ENCODE data around the gene ZSCAN30. TPM values are rescaled to one million over a fixed set of nuclear protein-coding genes. Genes with fewer than 3 reads are reported as not detected.

ZSCAN30 gene
- total RNA-seq, 3 donors from 2014 or later, result 9.7 to 14.9 (median 14.3) TPM

- ATAC-seq (no peak), DNase-seq (no peak)
- Histone ChIP-seq H3K4me1 (ENCODE audit: low read depth) (peaks cover under 1% of the 10 kb centered on the region), H3K4me3 (no peak overlapping the region), H3K36me3 (ENCODE audit: low read depth) (no peaks in the 10 kb centered on the region), H3K9me3 (no peaks in the 10 kb centered on the region)
- TF ChIP-seq, protein P1, sequence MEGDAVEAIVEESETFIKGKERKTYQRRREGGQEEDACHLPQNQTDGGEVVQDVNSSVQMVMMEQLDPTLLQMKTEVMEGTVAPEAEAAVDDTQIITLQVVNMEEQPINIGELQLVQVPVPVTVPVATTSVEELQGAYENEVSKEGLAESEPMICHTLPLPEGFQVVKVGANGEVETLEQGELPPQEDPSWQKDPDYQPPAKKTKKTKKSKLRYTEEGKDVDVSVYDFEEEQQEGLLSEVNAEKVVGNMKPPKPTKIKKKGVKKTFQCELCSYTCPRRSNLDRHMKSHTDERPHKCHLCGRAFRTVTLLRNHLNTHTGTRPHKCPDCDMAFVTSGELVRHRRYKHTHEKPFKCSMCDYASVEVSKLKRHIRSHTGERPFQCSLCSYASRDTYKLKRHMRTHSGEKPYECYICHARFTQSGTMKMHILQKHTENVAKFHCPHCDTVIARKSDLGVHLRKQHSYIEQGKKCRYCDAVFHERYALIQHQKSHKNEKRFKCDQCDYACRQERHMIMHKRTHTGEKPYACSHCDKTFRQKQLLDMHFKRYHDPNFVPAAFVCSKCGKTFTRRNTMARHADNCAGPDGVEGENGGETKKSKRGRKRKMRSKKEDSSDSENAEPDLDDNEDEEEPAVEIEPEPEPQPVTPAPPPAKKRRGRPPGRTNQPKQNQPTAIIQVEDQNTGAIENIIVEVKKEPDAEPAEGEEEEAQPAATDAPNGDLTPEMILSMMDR (IDR thresholded peaks at IDR 0.05), result no peak
- intact Hi-C loops (cut with DNase I, micrococcal nuclease), result no loop called here
Observed at GRCh38 chr18:35253655-35254287, 36.3 kb downstream of the ZSCAN30 start.

GRCh38 chr18:35252466-35252865, 37.6 kb downstream of the ZSCAN30 start:
- H3K36me3 ChIP-seq (ENCODE audit: low read depth), result no peaks in the 10 kb centered on the region
- H3K4me3 ChIP-seq, result no peak overlapping the region
- no peaks in the 10 kb centered on the region for H3K9me3 ChIP-seq
- intact Hi-C loops (cut with DNase I, micrococcal nuclease), result no loop called here
- DNase-seq (no peak), ATAC-seq (no peak)
- TF ChIP-seq, protein P1 (IDR thresholded peaks at IDR 0.05), result no peak
- H3K4me1 ChIP-seq (ENCODE audit: low read depth), result no peaks in the 10 kb centered on the region

DNA sequence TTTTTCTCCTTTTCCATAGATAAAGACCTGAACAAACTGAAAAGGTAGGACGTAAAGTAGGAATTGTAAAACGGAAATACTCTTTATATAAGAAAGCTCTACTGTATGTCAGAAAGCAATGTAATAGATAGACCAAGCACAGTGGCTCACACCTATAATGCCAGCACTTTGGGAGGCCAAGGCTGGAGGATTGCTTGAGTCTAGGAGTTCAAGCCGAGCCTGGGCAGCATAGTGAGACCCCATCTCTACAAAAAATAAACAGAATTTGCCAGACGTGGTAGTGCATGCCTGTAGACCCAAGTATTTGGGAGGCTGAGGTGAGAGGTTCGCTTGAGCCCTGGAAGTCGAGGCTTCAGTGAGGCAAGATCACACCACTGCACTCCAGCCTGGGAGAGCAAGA, 41.6 kb downstream of the ZSCAN30 start:
- ATAC-seq, result no peak
- no peak for DNase-seq
- TF ChIP-seq, protein P1 (IDR thresholded peaks at IDR 0.05), result no peak
- Histone ChIP-seq H3K9me3 (no peaks in the 10 kb centered on the region), H3K4me3 (no peak overlapping the region), H3K4me1 (ENCODE audit: low read depth) (no peaks in the 10 kb centered on the region), H3K36me3 (ENCODE audit: low read depth) (no peaks in the 10 kb centered on the region)
- intact Hi-C loops (cut with DNase I, micrococcal nuclease), result no loop called here

DNA sequence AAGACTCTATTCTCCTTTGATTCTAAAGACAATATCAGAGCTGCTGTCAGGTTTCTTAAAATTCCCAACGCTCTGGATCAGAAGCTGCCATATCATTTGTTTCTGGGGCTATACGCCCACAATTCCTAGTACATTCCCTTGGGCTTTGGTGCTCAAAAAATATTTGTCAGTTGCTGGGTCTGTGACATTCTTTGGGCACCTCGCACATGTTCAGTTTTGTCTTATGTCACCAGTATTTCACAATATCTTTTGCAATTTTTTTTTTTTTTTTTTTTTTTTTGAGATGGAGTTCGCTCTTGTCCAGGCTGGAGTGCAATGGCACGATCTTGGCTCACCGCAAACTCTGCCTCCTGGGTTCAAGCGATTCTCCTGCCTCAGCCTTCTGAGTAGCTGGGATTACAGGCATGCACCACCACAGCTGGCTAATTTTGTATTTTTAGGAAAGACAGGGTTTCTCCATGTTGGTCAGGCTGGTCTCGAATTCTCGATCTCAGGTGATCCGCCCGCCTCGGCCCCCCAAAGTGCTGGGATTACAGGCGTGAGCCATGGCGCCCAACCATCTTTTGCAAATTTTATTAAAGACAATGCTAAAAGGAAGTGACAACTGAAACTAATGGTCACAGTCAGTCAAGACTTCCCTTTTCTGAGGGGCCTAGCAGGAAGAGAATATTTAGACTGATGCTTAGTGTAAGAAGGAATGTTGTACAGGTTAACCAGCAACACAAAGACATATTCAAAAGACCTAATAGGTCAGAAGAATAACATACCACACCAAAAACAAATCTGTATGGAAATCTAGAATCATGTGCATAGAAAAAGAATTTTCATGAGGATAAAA, 42.4 kb downstream of the ZSCAN30 start:
- Histone ChIP-seq H3K4me3 (no peak overlapping the region), H3K4me1 (ENCODE audit: low read depth) (no peaks in the 10 kb centered on the region), H3K9me3 (no peaks in the 10 kb centered on the region), H3K36me3 (ENCODE audit: low read depth) (no peaks in the 10 kb centered on the region)
- intact Hi-C loops (cut with DNase I, micrococcal nuclease), result no loop called here
- TF ChIP-seq, protein P1 (IDR thresholded peaks at IDR 0.05), result no peak
- ATAC-seq (no peak), DNase-seq (no peak)

DNA sequence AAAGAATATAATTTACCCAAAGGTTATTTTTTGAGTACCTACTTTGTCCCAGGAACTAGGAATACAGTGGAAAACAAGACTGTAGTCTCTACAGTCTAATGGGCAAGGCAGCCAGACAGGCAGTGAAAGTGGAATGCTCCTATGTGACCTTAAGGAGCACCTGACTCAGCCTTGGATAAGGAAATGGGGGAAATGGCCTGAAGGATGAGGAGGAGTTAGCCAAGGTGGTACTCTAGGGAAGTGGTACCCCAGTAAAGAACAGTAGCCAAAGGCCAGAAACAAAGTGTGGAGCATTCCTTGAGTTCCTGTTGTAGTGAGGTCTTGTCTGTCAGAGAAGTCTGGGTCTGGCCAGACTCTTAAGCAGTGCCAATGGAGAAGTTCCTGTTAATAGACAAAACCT, 43.2 kb downstream of the ZSCAN30 start:
- ATAC-seq (no peak), DNase-seq (no peak)
- H3K4me3 ChIP-seq, result no peak overlapping the region
- no peaks in the 10 kb centered on the region for H3K36me3 ChIP-seq (ENCODE audit: low read depth)
- H3K4me1 ChIP-seq (ENCODE audit: low read depth), result no peaks in the 10 kb centered on the region
- H3K9me3 ChIP-seq, result no peaks in the 10 kb centered on the region
- intact Hi-C loops (cut with DNase I, micrococcal nuclease), result no loop called here
- TF ChIP-seq, protein P1 (IDR thresholded peaks at IDR 0.05), result no peak

Data from mucosa of descending colon (tissue), 3 donors.